HG02943 (cell line): ENCODE results near the gene PLXNA4.

Experiments
- ATAC-seq: cut with Tn5 transposase; IDR thresholded peaks from one replicate; pipeline ENCODE4 v1.9.1; 2021; ENCODE audit warnings: mild to moderate bottlenecking, low read depth, moderate library complexity; ENCODE audit not compliant: unreplicated experiment

The PLXNA4 gene

GRCh38 chr7:132485136-132485535 lies 91.1 kb downstream of the PLXNA4 start:
- no peak for ATAC-seq

GRCh38 chr7:132482866-132483265 lies 93.4 kb downstream of the PLXNA4 start:
- no peak for ATAC-seq

- no peak for ATAC-seq
Measured at GRCh38 chr7:132480534-132480933, 95.7 kb downstream of the PLXNA4 start.

GRCh38 chr7:132476541-132476940 lies 99.7 kb downstream of the PLXNA4 start:
- no peak for ATAC-seq

GRCh38 chr7:132475669-132476116 lies 100.6 kb downstream of the PLXNA4 start:
- ATAC-seq = no peak

- ATAC-seq = no peak
Measured at GRCh38 chr7:132475037-132475668, 101.1 kb downstream of the PLXNA4 start.

GRCh38 chr7:132472463-132473120 lies 103.7 kb downstream of the PLXNA4 start:
- no peak for ATAC-seq

GRCh38 chr7:132471515-132471914 lies 104.8 kb downstream of the PLXNA4 start:
- ATAC-seq = no peak

- ATAC-seq = no peak
Measured at GRCh38 chr7:132469681-132470080, 106.6 kb downstream of the PLXNA4 start.

GRCh38 chr7:132469264-132469663 lies 107.0 kb downstream of the PLXNA4 start:
- no peak for ATAC-seq

GRCh38 chr7:132466367-132466766 lies 109.9 kb downstream of the PLXNA4 start:
- ATAC-seq = no peak

GRCh38 chr7:132465516-132465915 lies 110.8 kb downstream of the PLXNA4 start:
- no peak for ATAC-seq

GRCh38 chr7:132464740-132465139 lies 111.5 kb downstream of the PLXNA4 start:
- ATAC-seq = no peak

- ATAC-seq = no peak
Measured at GRCh38 chr7:132463922-132464321, 112.3 kb downstream of the PLXNA4 start.

GRCh38 chr7:132462478-132462877 lies 113.8 kb downstream of the PLXNA4 start:
- no peak for ATAC-seq

- ATAC-seq = no peak
Measured at GRCh38 chr7:132461032-132461592, 115.2 kb downstream of the PLXNA4 start.

- no peak for ATAC-seq
Measured at GRCh38 chr7:132458729-132459128, 117.5 kb downstream of the PLXNA4 start.

GRCh38 chr7:132457658-132458057 lies 118.6 kb downstream of the PLXNA4 start:
- no peak for ATAC-seq

- no peak for ATAC-seq
Measured at GRCh38 chr7:132456418-132456817, 119.9 kb downstream of the PLXNA4 start.

- ATAC-seq = no peak
Measured at GRCh38 chr7:132455378-132455777, 120.9 kb downstream of the PLXNA4 start.

GRCh38 chr7:132453826-132454225 lies 122.4 kb downstream of the PLXNA4 start:
- no peak for ATAC-seq

- ATAC-seq = no peak
Measured at GRCh38 chr7:132451161-132451560, 125.1 kb downstream of the PLXNA4 start.
